Testis (tissue), 3 donors: ENCODE data around the gene CHCHD6. TPM values are rescaled to one million over a fixed set of nuclear protein-coding genes. Genes with fewer than 3 reads are reported as not detected.

Experiments
- DNase-seq: peaks from one replicate; pipeline ENCODE4 v3.0.0-alpha.2; 2019
- H3K27ac ChIP-seq, 2 donors: fragments of 200-600 bp; sonication (generic); one replicate each; pipeline ENCODE4 v1.5.1; 2019
- H3K27me3 ChIP-seq: fragments of 200-600 bp; sonication (generic); one replicate; pipeline ENCODE4 v1.5.1; 2019
- H3K36me3 ChIP-seq: fragments of 200-600 bp; sonication (generic); one replicate; pipeline ENCODE4 v1.5.1; 2017; ENCODE audit warnings: low read depth; ENCODE audit errors: missing control alignments
- H3K4me1 ChIP-seq: fragments of 200-600 bp; sonication (generic); one replicate; pipeline ENCODE4 v1.5.1; 2019
- H3K4me3 ChIP-seq, 2 donors: fragments of 200-600 bp; sonication (generic); one replicate each; pipeline ENCODE4 v1.5.1; 2017 to 2019
- H3K9me3 ChIP-seq: fragments of 200-600 bp; sonication (generic); one replicate; pipeline ENCODE4 v1.5.1; 2017
- CTCF ChIP-seq, 3 experiments: fragments of 450-650 bp in 2 of 3; fragments of 200-600 bp in 1 of 3; sonication (generic) in 1 of 3; IDR thresholded peaks; one replicate each; pipeline ENCODE4 v1.5.1; 2016 to 2019; ENCODE audit warnings: antibody characterized with exemption in 3 of 3, mild to moderate bottlenecking in 2 of 3, moderate library complexity in 1 of 3
- POLR2A ChIP-seq: fragments of 450-650 bp; IDR thresholded peaks from one replicate; pipeline ENCODE4 v1.6.1; 2017; ENCODE audit warnings: antibody characterized with exemption, mild to moderate bottlenecking, moderate library complexity
- WGBS, 2 donors: methylation state at CpG; one replicate each; pipeline ENCODE4 v1.1.5; 2018; 5-methylcytosine and 5-hydroxymethylcytosine counted together
- intact Hi-C: fragments of 100-400 bp; cut with DNase I; formaldehyde crosslinking; loops from one replicate; pipeline ENCODE4 v1.15.1; 2023; ENCODE audit warnings: low total_unique reads
- polyA plus RNA-seq: library from polyadenylated mRNA; stranded (reverse); fragments of 350-450 nt; fragmentation: Illumina TruSeq; extraction: RNeasy Lipid Tissue Mini Kit (QIAGEN cat#74804); gene quantifications from one replicate; pipeline ENCODE4 v1.2.3, GENCODE V29; 2014; ENCODE audit warnings: low read depth, low replicate concordance; ENCODE audit not compliant: insufficient read depth
- total RNA-seq, 2 donors: library from RNA; depleted of rRNA; stranded (reverse); fragments of >200 nt; gene quantifications; one replicate each; pipeline ENCODE4 v1.2.3, GENCODE V29; 2016

The CHCHD6 gene
- total and polyA plus RNA-seq, 3 donors from 2014 or later = 47.6 to 84.6 (median 49.9) TPM

GRCh38 chr3:126888186-126888760 is 184.2 kb downstream of the CHCHD6 start:
- 85 to 87% methylated on average over 5 of the region's 5 CpGs for WGBS, 2 donors
- no peaks in the 10 kb centered on the region for H3K36me3 ChIP-seq
- H3K27ac ChIP-seq = no peak overlapping the region
- H3K4me3 ChIP-seq = no peak overlapping the region
- H3K4me1 ChIP-seq = peaks cover 20% of the 10 kb centered on the region
- no peaks in the 10 kb centered on the region for H3K9me3 ChIP-seq
- no peak for DNase-seq
- no peak for TF ChIP-seq POLR2A
- no peak for TF ChIP-seq CTCF (IDR thresholded peaks at IDR 0.05)
- H3K27me3 ChIP-seq = no peaks in the 10 kb centered on the region
- intact Hi-C loops = no loop called here

GRCh38 chr3:126889276-126890201 is 185.5 kb downstream of the CHCHD6 start:
- Histone ChIP-seq H3K9me3 (no peaks in the 10 kb centered on the region), H3K27me3 (no peaks in the 10 kb centered on the region), H3K4me3 (no peak overlapping the region), H3K4me1 (peaks cover 16% of the 10 kb centered on the region), H3K36me3 (no peaks in the 10 kb centered on the region), H3K27ac (no peak overlapping the region)
- WGBS, 2 donors = 92% methylated on average over 14 to 15 of the region's 15 CpGs
- DNase-seq = no peak
- TF ChIP-seq POLR2A = no peak
- no peak for TF ChIP-seq CTCF (IDR thresholded peaks at IDR 0.05)
- intact Hi-C loops = no loop called here

- no peak overlapping the region for H3K27ac ChIP-seq
- intact Hi-C loops = no loop called here
- DNase-seq = no peak
- no peaks in the 10 kb centered on the region for H3K36me3 ChIP-seq
- H3K9me3 ChIP-seq = no peaks in the 10 kb centered on the region
- TF ChIP-seq POLR2A (no peak), CTCF (IDR thresholded peaks at IDR 0.05) (no peak)
- 94 to 96% methylated on average over 7 of the region's 7 CpGs for WGBS, 2 donors
- peaks cover 22% of the 10 kb centered on the region for H3K4me1 ChIP-seq
- H3K4me3 ChIP-seq = no peak overlapping the region
- H3K27me3 ChIP-seq = no peaks in the 10 kb centered on the region
Observed at GRCh38 chr3:126891141-126891540, 187.1 kb downstream of the CHCHD6 start.

- H3K27me3 ChIP-seq = no peaks in the 10 kb centered on the region
- peaks cover 21% of the 10 kb centered on the region for H3K4me1 ChIP-seq
- H3K4me3 ChIP-seq = no peak overlapping the region
- TF ChIP-seq CTCF (IDR thresholded peaks at IDR 0.05) = no peak
- no peak for TF ChIP-seq POLR2A
- intact Hi-C loops = no loop called here
- no peaks in the 10 kb centered on the region for H3K36me3 ChIP-seq
- DNase-seq = no peak
- no peak overlapping the region for H3K27ac ChIP-seq
- no peaks in the 10 kb centered on the region for H3K9me3 ChIP-seq
- 98 to 100% methylated on average over 5 to 10 of the region's 10 CpGs for WGBS, 2 donors
Observed at GRCh38 chr3:126891791-126892190, 187.8 kb downstream of the CHCHD6 start.
